OCI-LY1 (cell line): ENCODE measurements around the gene CRTAC1.

Source experiments
- H2AFZ ChIP-seq: fragments of 200-600 bp; sonication (generic), shearing (Covaris generic); 2 replicates; pipeline ENCODE4 v1.6.0; 2014; ENCODE audit warnings: antibody characterized with exemption, mild to moderate bottlenecking, low read length
- H3F3A ChIP-seq: fragments of 200-600 bp; sonication (generic), shearing (Covaris generic); 2 replicates; pipeline ENCODE4 v1.6.0; 2014; ENCODE audit warnings: mild to moderate bottlenecking, antibody characterized with exemption, low read length, moderate library complexity; ENCODE audit not compliant: insufficient read depth
- H3K27ac ChIP-seq: fragments of 200-600 bp; sonication (generic); 2 replicates; pipeline ENCODE4 v1.5.1; 2014; ENCODE audit warnings: low read length, mixed run types, mild to moderate bottlenecking, low read depth; ENCODE audit not compliant: poor library complexity, severe bottlenecking
- H3K27me3 ChIP-seq: fragments of 200-600 bp; sonication (generic); 2 replicates; pipeline ENCODE4 v1.6.0; 2014; ENCODE audit warnings: antibody characterized with exemption, mild to moderate bottlenecking, low read length, moderate library complexity; ENCODE audit not compliant: insufficient read depth
- H3K36me3 ChIP-seq: fragments of 200-600 bp; sonication (generic); 2 replicates; pipeline ENCODE4 v1.6.1; 2014; ENCODE audit warnings: mild to moderate bottlenecking, antibody characterized with exemption, low read length, moderate library complexity, mixed read lengths; ENCODE audit not compliant: insufficient read depth
- H3K4me1 ChIP-seq: fragments of 200-600 bp; sonication (generic); 2 replicates; pipeline ENCODE4 v1.5.1; 2014; ENCODE audit warnings: mild to moderate bottlenecking, low read length, moderate library complexity; ENCODE audit not compliant: insufficient read depth, severe bottlenecking
- H3K4me2 ChIP-seq: fragments of 200-600 bp; sonication (generic), shearing (Covaris generic); 2 replicates; pipeline ENCODE4 v1.6.1; 2014; ENCODE audit warnings: low read length
- H3K4me3 ChIP-seq: fragments of 200-600 bp; sonication (generic); 2 replicates; pipeline ENCODE4 v1.5.1; 2014; ENCODE audit warnings: low read length, low read depth, mild to moderate bottlenecking, mixed read lengths; ENCODE audit not compliant: poor library complexity, severe bottlenecking
- H3K79me2 ChIP-seq: fragments of 200-600 bp; shearing (Covaris generic); 2 replicates; pipeline ENCODE4 v1.6.1; 2016; ENCODE audit warnings: mixed run types, low read length, mixed read lengths; ENCODE audit not compliant: insufficient read depth
- H3K9ac ChIP-seq: fragments of 200-600 bp; sonication (generic), shearing (Covaris generic); 2 replicates; pipeline ENCODE4 v1.6.1; 2014; ENCODE audit warnings: mild to moderate bottlenecking, low read length, mixed read lengths
- H3K9me2 ChIP-seq: fragments of 200-600 bp; sonication (generic), shearing (Covaris generic); 2 replicates; pipeline ENCODE4 v1.6.1; 2014; ENCODE audit warnings: low read depth, mild to moderate bottlenecking, low read length, mixed read lengths
- H3K9me3 ChIP-seq: fragments of 200-600 bp; shearing (Covaris generic); 2 replicates; pipeline ENCODE4 v1.6.1; 2014; ENCODE audit warnings: low read length, mixed read lengths
- H4K20me1 ChIP-seq: fragments of 200-600 bp; sonication (generic), shearing (Covaris generic); 2 replicates; pipeline ENCODE4 v1.6.0; 2016; ENCODE audit warnings: mild to moderate bottlenecking, low read length; ENCODE audit not compliant: insufficient read depth
- CTCF ChIP-seq: fragments of 200-600 bp; sonication (generic), shearing (Covaris generic); IDR thresholded peaks from 2 replicates; pipeline ENCODE4 v1.5.1; 2017; ENCODE audit warnings: mild to moderate bottlenecking, antibody characterized with exemption, low read length, moderate library complexity, mixed read lengths
- EZH2 ChIP-seq: fragments of 200-600 bp; sonication (generic), shearing (Covaris generic); IDR thresholded peaks from 2 replicates; pipeline ENCODE4 v1.8.0; 2017; ENCODE audit warnings: borderline replicate concordance, mixed run types, mild to moderate bottlenecking, antibody characterized with exemption, low read length, moderate library complexity, mixed read lengths

The CRTAC1 gene

GRCh38 chr10:97975598-97975997 lies 54.8 kb downstream of the CRTAC1 start:
- Histone ChIP-seq H3F3A (no peaks in the 10 kb centered on the region), H3K79me2 (no peaks in the 10 kb centered on the region), H3K4me3 (no peak overlapping the region), H3K9ac (no peak overlapping the region), H3K4me1 (no peaks in the 10 kb centered on the region), H4K20me1 (no peaks in the 10 kb centered on the region), H2AFZ (no peak overlapping the region), H3K9me3 (no peaks in the 10 kb centered on the region), H3K4me2 (no peak overlapping the region), H3K27ac (no peak overlapping the region), H3K9me2 (no peaks in the 10 kb centered on the region), H3K27me3 (no peaks in the 10 kb centered on the region), H3K36me3 (no peaks in the 10 kb centered on the region)
- TF ChIP-seq EZH2: no peak
- no peak for TF ChIP-seq CTCF

GRCh38 chr10:97974526-97975525 lies 55.6 kb downstream of the CRTAC1 start:
- Histone ChIP-seq H3K4me1 (no peaks in the 10 kb centered on the region), H3K27ac (no peak overlapping the region), H3K79me2 (no peaks in the 10 kb centered on the region), H3K9me2 (no peaks in the 10 kb centered on the region), H3F3A (no peaks in the 10 kb centered on the region), H3K27me3 (no peaks in the 10 kb centered on the region), H4K20me1 (no peaks in the 10 kb centered on the region), H3K4me3 (no peak overlapping the region), H3K36me3 (no peaks in the 10 kb centered on the region), H2AFZ (no peak overlapping the region), H3K4me2 (no peak overlapping the region), H3K9me3 (no peaks in the 10 kb centered on the region), H3K9ac (no peak overlapping the region)
- TF ChIP-seq CTCF (no peak), EZH2 (no peak)

- H3K4me2 ChIP-seq: no peak overlapping the region
Measured at GRCh38 chr10:97974100-97974499, 56.3 kb downstream of the CRTAC1 start.

More at GRCh38 chr10:97974100-97974499, 56.3 kb downstream of the CRTAC1 start:
- no peaks in the 10 kb centered on the region for H3K9me3 ChIP-seq
- no peak overlapping the region for H3K27ac ChIP-seq
- no peaks in the 10 kb centered on the region for H3K9me2 ChIP-seq
- no peak overlapping the region for H2AFZ ChIP-seq
- no peaks in the 10 kb centered on the region for H3F3A ChIP-seq
- no peaks in the 10 kb centered on the region for H3K79me2 ChIP-seq
- H3K4me1 ChIP-seq: no peaks in the 10 kb centered on the region
- TF ChIP-seq CTCF (no peak), EZH2 (no peak)
- H3K4me3 ChIP-seq: no peak overlapping the region
- H3K9ac ChIP-seq: no peak overlapping the region
- no peaks in the 10 kb centered on the region for H3K27me3 ChIP-seq
- H4K20me1 ChIP-seq: no peaks in the 10 kb centered on the region
- H3K36me3 ChIP-seq: no peaks in the 10 kb centered on the region
